ENCODE measurements around the gene ADGRG7.

DNA sequence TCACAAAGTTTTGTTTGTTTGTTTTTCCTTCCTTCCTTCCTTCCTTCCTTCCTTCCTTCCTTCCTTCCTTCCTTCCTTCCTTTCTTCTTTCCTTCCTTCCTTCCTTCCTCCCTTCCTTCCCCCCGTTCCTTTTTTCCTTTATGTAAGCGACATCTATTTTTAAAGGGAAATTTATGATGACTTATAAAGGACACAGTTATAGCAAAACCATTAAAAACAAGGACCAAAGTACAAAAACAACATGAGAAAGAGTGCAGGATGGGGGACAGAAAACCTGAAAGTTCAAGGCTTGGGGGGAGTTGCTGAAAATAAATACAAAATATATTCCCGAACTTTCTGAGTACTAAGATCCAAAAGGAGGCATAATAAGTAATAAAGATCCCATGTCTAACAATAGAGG, 1.8 kb downstream of the ADGRG7 start:
- no peak for TF ChIP-seq EZH2 (IDR thresholded peaks at IDR 0.05; ENCODE audit: borderline replicate concordance, insufficient read depth, low read depth, low read length, poor library complexity, severe bottlenecking)
- TF ChIP-seq, protein P1, sequence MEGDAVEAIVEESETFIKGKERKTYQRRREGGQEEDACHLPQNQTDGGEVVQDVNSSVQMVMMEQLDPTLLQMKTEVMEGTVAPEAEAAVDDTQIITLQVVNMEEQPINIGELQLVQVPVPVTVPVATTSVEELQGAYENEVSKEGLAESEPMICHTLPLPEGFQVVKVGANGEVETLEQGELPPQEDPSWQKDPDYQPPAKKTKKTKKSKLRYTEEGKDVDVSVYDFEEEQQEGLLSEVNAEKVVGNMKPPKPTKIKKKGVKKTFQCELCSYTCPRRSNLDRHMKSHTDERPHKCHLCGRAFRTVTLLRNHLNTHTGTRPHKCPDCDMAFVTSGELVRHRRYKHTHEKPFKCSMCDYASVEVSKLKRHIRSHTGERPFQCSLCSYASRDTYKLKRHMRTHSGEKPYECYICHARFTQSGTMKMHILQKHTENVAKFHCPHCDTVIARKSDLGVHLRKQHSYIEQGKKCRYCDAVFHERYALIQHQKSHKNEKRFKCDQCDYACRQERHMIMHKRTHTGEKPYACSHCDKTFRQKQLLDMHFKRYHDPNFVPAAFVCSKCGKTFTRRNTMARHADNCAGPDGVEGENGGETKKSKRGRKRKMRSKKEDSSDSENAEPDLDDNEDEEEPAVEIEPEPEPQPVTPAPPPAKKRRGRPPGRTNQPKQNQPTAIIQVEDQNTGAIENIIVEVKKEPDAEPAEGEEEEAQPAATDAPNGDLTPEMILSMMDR (IDR thresholded peaks at IDR 0.05): no peak
